ENCODE results near the gene ZNF319. TPM values are rescaled to one million over a fixed set of nuclear protein-coding genes. Genes with fewer than 3 reads are reported as not detected.

Gene ZNF319
- total and polyA plus RNA-seq, 2 of the 8 experiments (the other 6 are each of a cell fraction or from before 2014, with no cell fraction given), result 3.3 to 5.5 TPM

- TF ChIP-seq CTCF (IDR thresholded peaks at IDR 0.05; ENCODE audit: control extremely low read depth in 1 of 3, insufficient read depth in 1 of 3, low read depth in 1 of 3, low read length in 3 of 3), result no peak
- no peak for TF ChIP-seq RAD21 (IDR thresholded peaks at IDR 0.05 in 1 of 2, conservative IDR thresholded peaks at IDR 0.05 in 1 of 2; ENCODE audit: low read depth in 2 of 2, low read length in 2 of 2)
- TF ChIP-seq SIX5 (IDR thresholded peaks at IDR 0.05; ENCODE audit: low read depth, low read length), result no peak
- no peak for TF ChIP-seq USF2 (IDR thresholded peaks at IDR 0.05; ENCODE audit: low read length)
- TF ChIP-seq TAF1 (IDR thresholded peaks at IDR 0.05; ENCODE audit: low read depth, low read length), result no peak
- TF ChIP-seq PHF8 (conservative IDR thresholded peaks at IDR 0.05; ENCODE audit: low read depth, low read length), result no peak
- TF ChIP-seq CEBPB (IDR thresholded peaks at IDR 0.05; ENCODE audit: low read depth, low read length), result no peak
- no peak for TF ChIP-seq JUND (IDR thresholded peaks at IDR 0.05; ENCODE audit: low read length)
These were observed 42.5 kb upstream of the ZNF319 start (continued) for GRCh38 chr16:58042886-58043515.
